A673 (cell line): ENCODE measurements around the gene TSPEAR. TPM values are rescaled to one million over a fixed set of nuclear protein-coding genes. Genes with fewer than 3 reads are reported as not detected.

ENCODE experiments used
- BruUV-seq: library from RNA; stranded (reverse); fragments of 400-500 nt; replicated peaks from 2 replicates; lab custom pipeline; 2021; lab: Mats Ljungman, UMichigan
- CTCF ChIA-PET: fragments of 300-600 bp; sonication (Branson Sonifier 250); formaldehyde crosslinking; loops from one replicate; lab custom pipeline; 2022; ENCODE audit warnings: antibody characterized with exemption; lab: Charles Lee
- POLR2A ChIA-PET: fragments of 300-600 bp; sonication (Branson Sonifier 250); formaldehyde crosslinking; loops from one replicate; lab custom pipeline; 2022; ENCODE audit warnings: antibody characterized with exemption; ENCODE audit not compliant: low non-redundant PET; lab: Charles Lee
- DNase-seq: peaks from one replicate; pipeline ENCODE4 v3.0.0-alpha.2; 2015; ENCODE audit warnings: low spot score
- H3K27ac ChIP-seq: fragments of 200-600 bp; sonication (generic); 2 replicates; pipeline ENCODE4 v1.5.1; 2016; ENCODE audit warnings: mixed run types, low read depth, mild to moderate bottlenecking, mixed read lengths, antibody characterized with exemption, low read length; ENCODE audit not compliant: poor library complexity, severe bottlenecking
- H3K27me3 ChIP-seq: fragments of 200-600 bp; sonication (generic); replicated peaks from 2 replicates; pipeline ENCODE4 v1.6.1; 2017; ENCODE audit warnings: mixed run types, low read depth, mild to moderate bottlenecking, mixed read lengths, antibody characterized with exemption, low read length; ENCODE audit not compliant: insufficient read depth, poor library complexity
- H3K36me3 ChIP-seq: fragments of 200-600 bp; sonication (generic); 2 replicates; pipeline ENCODE4 v1.6.1; 2016; ENCODE audit warnings: mixed run types, mild to moderate bottlenecking, mixed read lengths, antibody characterized with exemption, low read length; ENCODE audit not compliant: insufficient read depth, poor library complexity, severe bottlenecking
- H3K4me1 ChIP-seq: fragments of 200-600 bp; sonication (generic); 2 replicates; pipeline ENCODE4 v1.6.1; 2017; ENCODE audit warnings: mixed run types, mild to moderate bottlenecking, mixed read lengths, antibody characterized with exemption, low read length; ENCODE audit not compliant: insufficient read depth, poor library complexity, severe bottlenecking
- H3K4me3 ChIP-seq: fragments of 200-600 bp; sonication (generic); 2 replicates; pipeline ENCODE4 v1.5.1; 2016; ENCODE audit warnings: low read depth, mixed run types, mild to moderate bottlenecking, mixed read lengths, low read length; ENCODE audit not compliant: poor library complexity, severe bottlenecking
- H3K9me3 ChIP-seq: fragments of 200-600 bp; sonication (generic); 2 replicates; pipeline ENCODE4 v1.6.1; 2016; ENCODE audit warnings: mixed run types, low read depth, mild to moderate bottlenecking, mixed read lengths, antibody characterized with exemption, low read length; ENCODE audit not compliant: poor library complexity, severe bottlenecking
- EZH2 ChIP-seq: fragments of 200-600 bp; sonication (generic); IDR thresholded peaks from 2 replicates; pipeline ENCODE4 v1.6.1; 2017; ENCODE audit warnings: borderline replicate concordance, low read depth, mild to moderate bottlenecking, mixed read lengths, antibody characterized with exemption, low read length; ENCODE audit not compliant: poor library complexity, severe bottlenecking
- intact Hi-C: fragments of 100-400 bp; cut with micrococcal nuclease; formaldehyde crosslinking; loops from one replicate; pipeline ENCODE4 v1.10.0; 2022; ENCODE audit not compliant: unreplicated experiment
- total RNA-seq: library from RNA; stranded (reverse); gene quantifications from 2 replicates; pipeline ENCODE4 v1.2.3, GENCODE V29; 2021
- TF ChIP-seq, protein P1 (sequence below): fragments of 300-800, 200-600 bp; sonication (generic); conservative IDR thresholded peaks from 2 replicates; pipeline ENCODE4 v1.5.1; 2017; ENCODE audit warnings: low read depth, mild to moderate bottlenecking, antibody characterized with exemption, low read length, moderate library complexity, mixed read lengths

The TSPEAR gene
- total RNA-seq, 1 experiment from 2014 or later, result 8.3 TPM

GRCh38 chr21:44626262-44626661, 85.1 kb downstream of the TSPEAR start:
- TF ChIP-seq, protein P1, sequence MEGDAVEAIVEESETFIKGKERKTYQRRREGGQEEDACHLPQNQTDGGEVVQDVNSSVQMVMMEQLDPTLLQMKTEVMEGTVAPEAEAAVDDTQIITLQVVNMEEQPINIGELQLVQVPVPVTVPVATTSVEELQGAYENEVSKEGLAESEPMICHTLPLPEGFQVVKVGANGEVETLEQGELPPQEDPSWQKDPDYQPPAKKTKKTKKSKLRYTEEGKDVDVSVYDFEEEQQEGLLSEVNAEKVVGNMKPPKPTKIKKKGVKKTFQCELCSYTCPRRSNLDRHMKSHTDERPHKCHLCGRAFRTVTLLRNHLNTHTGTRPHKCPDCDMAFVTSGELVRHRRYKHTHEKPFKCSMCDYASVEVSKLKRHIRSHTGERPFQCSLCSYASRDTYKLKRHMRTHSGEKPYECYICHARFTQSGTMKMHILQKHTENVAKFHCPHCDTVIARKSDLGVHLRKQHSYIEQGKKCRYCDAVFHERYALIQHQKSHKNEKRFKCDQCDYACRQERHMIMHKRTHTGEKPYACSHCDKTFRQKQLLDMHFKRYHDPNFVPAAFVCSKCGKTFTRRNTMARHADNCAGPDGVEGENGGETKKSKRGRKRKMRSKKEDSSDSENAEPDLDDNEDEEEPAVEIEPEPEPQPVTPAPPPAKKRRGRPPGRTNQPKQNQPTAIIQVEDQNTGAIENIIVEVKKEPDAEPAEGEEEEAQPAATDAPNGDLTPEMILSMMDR, result no peak
- no peak for TF ChIP-seq EZH2
- ChIA-PET CTCF (no interaction called here), POLR2A (no interaction called here)
- no peak for DNase-seq
- no peak overlapping the region for H3K27ac ChIP-seq
- no peaks in the 10 kb centered on the region for H3K36me3 ChIP-seq
- no peaks in the 10 kb centered on the region for H3K27me3 ChIP-seq
- H3K4me3 ChIP-seq, result no peak overlapping the region
- intact Hi-C loops, result no loop called here
- H3K4me1 ChIP-seq, result no peaks in the 10 kb centered on the region
- H3K9me3 ChIP-seq, result peaks cover 27% of the 10 kb centered on the region
- no TSS peak for BruUV-seq

GRCh38 chr21:44625756-44626155, 85.6 kb downstream of the TSPEAR start:
- no peaks in the 10 kb centered on the region for H3K36me3 ChIP-seq
- POLR2A ChIA-PET, result no interaction called here

DNA sequence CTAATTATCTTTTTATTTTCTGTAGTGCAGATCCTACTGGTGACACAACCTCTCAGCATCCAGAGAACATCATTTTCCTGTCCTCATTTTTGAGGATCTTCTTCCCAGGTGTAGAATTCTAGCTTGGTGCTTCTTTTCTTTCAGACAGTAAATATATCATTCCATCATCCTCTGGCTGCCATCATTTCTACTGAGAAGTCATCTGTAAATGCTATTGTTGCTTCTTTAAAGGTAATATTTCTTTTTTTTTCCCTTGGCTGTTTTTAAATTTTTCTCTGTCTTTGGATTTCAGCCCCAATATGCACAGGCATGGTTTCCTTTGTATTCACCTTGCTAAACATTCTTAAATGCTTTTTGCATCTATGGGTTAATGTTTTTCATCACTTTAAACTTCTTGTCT, 87.8 kb downstream of the TSPEAR start:
- BruUV-seq, result no TSS peak
- intact Hi-C loops, result no loop called here

More at GRCh38 chr21:44625756-44626155, 85.6 kb downstream of the TSPEAR start:
- TF ChIP-seq, protein P1, result no peak
- TF ChIP-seq EZH2, result no peak
- intact Hi-C loops, result no loop called here
- Histone ChIP-seq H3K4me3 (no peak overlapping the region), H3K9me3 (peaks cover 22% of the 10 kb centered on the region), H3K27me3 (no peaks in the 10 kb centered on the region), H3K27ac (no peak overlapping the region), H3K4me1 (no peaks in the 10 kb centered on the region)
- DNase-seq, result no peak
- no TSS peak for BruUV-seq
- CTCF ChIA-PET, result no interaction called here

More for the DNA sequence above, 87.8 kb downstream of the TSPEAR start:
- no peak for DNase-seq
- Histone ChIP-seq H3K27ac (no peak overlapping the region), H3K36me3 (no peaks in the 10 kb centered on the region), H3K9me3 (peaks cover 27% of the 10 kb centered on the region), H3K4me1 (no peaks in the 10 kb centered on the region), H3K4me3 (no peak overlapping the region), H3K27me3 (no peaks in the 10 kb centered on the region)
- TF ChIP-seq EZH2, result no peak
- TF ChIP-seq, protein P1, result no peak
- ChIA-PET POLR2A (no interaction called here), CTCF (no interaction called here)
